Measurements from ENCODE around the gene FOXR1.

FOXR1 gene

DNA sequence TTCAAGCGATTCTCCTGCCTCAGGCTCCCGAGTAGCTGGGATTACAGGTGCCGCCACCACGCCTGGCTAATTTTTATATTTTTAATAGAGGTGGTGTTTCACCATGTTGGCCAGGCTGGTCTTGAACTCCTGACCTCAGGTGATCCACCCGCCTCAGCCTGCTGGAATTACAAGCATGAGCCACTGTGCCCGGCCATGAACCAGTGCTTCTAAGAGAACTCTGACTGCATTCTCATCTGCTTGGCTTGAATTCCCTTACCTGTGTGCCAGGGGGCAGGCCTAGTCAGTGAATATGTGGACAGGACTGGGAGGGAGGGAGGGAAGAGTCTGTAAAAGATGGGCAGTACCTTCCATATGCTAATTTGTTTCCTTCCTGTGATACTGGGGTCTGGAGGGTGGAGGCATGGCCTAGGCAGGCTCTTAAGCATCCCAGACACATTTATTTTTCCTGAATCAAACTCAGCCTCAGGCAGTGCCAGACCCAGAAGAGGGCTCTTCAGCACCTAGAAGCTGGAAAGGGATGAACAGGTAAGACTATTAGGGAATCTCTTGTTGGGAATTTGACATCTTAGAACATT, 40.0 kb downstream of the FOXR1 start:
- H3F3A ChIP-seq (ENCODE audit: control insufficient read depth, insufficient read depth): peaks cover 51% of the 10 kb centered on the region
- TF ChIP-seq CTCF (IDR thresholded peaks at IDR 0.05; ENCODE audit: low read depth, low read length, poor library complexity, severe bottlenecking) (no peak), EZH2phosphoT487 (IDR thresholded peaks at IDR 0.05; ENCODE audit: borderline replicate concordance, low read length) (no peak)

DNA sequence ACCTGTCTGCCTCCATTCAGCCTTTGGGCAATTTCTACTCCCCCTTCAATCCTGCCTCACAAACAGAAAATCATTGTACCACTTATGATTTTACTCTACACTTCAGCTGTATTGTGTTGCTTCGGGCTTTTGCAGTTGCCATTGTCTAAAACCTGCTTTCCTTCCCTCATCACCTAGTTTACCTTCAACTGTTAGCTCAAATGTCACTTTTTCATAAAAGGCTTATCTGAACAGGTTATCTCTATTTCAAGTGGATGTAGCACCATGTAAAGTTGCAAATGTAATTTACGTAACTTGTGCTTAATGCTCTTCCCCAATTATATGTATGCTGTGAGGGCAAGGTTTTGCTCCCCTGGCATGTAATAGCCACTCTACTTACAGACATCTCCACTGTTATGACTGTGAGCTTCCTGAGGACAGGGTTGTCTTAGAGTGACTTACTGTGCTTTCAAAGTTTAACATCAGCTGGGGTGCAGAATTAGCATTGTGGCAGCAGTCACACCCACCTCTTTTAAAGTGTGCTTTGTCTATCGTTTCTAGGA, 41.1 kb downstream of the FOXR1 start:
- no peak overlapping the region for H3K4me3 ChIP-seq (ENCODE audit: low read length)
- H3K79me2 ChIP-seq (ENCODE audit: control insufficient read depth, low read length): peaks cover 28% of the 10 kb centered on the region
- no peaks in the 10 kb centered on the region for H3K9me3 ChIP-seq (ENCODE audit: control insufficient read depth, insufficient read depth, low read length)
- peaks cover 6% of the 10 kb centered on the region; the same call in 1 of the 2 replicates for H4K20me1 ChIP-seq (ENCODE audit: control insufficient read depth, insufficient read depth, low read depth, low read length)
- no peaks in the 10 kb centered on the region for H3K27me3 ChIP-seq (ENCODE audit: control insufficient read depth, low read length)
- H3K4me2 ChIP-seq (ENCODE audit: low read length): no peak overlapping the region
- no peak overlapping the region for H3K27ac ChIP-seq (ENCODE audit: low read depth, low read length)
- peaks cover 62% of the 10 kb centered on the region for H3F3A ChIP-seq (ENCODE audit: control insufficient read depth, insufficient read depth)
- peaks cover 64% of the 10 kb centered on the region for H3K36me3 ChIP-seq (ENCODE audit: control insufficient read depth, low read length)
- TF ChIP-seq EZH2phosphoT487 (IDR thresholded peaks at IDR 0.05; ENCODE audit: borderline replicate concordance, low read length) (no peak), CTCF (IDR thresholded peaks at IDR 0.05; ENCODE audit: low read depth, low read length, poor library complexity, severe bottlenecking) (no peak)
- peaks cover 12% of the 10 kb centered on the region for H3K4me1 ChIP-seq (ENCODE audit: control insufficient read depth, low read length)
- H3K9me2 ChIP-seq (replicated peaks; ENCODE audit: control insufficient read depth, low read length): no peaks in the 10 kb centered on the region

More for the DNA sequence above, 40.0 kb downstream of the FOXR1 start:
- Histone ChIP-seq H4K20me1 (ENCODE audit: control insufficient read depth, insufficient read depth, low read depth, low read length) (peaks cover 3% of the 10 kb centered on the region; the same call in 1 of the 2 replicates), H3K27me3 (ENCODE audit: control insufficient read depth, low read length) (no peaks in the 10 kb centered on the region), H3K4me2 (ENCODE audit: low read length) (no peak overlapping the region), H3K9me3 (ENCODE audit: control insufficient read depth, insufficient read depth, low read length) (no peaks in the 10 kb centered on the region), H3K27ac (ENCODE audit: low read depth, low read length) (no peak overlapping the region), H3K9me2 (replicated peaks; ENCODE audit: control insufficient read depth, low read length) (no peaks in the 10 kb centered on the region), H3K4me1 (ENCODE audit: control insufficient read depth, low read length) (peaks cover 6% of the 10 kb centered on the region), H3K36me3 (ENCODE audit: control insufficient read depth, low read length) (peaks cover 55% of the 10 kb centered on the region), H3K79me2 (ENCODE audit: control insufficient read depth, low read length) (peaks cover 16% of the 10 kb centered on the region), H3K4me3 (ENCODE audit: low read length) (no peak overlapping the region)

DNA sequence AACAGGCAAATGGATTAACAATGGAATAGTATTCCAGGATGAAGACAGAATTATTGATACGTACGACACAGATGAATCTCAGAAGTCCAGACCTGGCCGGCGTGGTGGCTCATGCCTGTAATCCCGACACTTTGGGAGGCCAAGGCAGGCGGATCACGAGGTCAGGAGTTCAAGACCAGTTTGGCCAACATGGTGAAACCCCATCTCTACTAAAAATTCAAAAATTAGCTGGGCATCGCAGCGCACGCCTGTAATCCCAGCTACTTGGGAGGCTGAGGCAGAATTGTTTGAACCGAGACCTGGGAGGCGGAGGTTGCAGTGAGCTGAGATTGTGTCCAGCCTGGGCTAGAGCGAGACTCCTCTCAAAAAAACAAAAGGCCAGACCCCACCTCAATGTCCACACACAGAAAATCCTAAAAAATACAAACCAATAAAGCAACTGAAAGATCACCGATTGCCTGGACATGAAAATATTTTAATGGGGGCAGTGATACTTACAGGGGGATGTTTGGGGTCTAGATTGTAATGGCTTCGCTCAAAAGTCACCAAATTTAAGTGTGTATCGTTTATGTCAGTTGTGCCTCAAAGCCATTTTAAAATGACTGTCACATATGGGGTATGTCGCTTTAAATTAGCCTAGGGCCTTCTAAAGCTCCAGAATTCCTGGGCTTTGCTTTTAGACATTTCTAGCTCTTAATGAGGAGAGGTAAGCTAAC, 42.8 kb downstream of the FOXR1 start:
- Histone ChIP-seq H3K4me2 (ENCODE audit: low read length) (no peak overlapping the region), H3K36me3 (ENCODE audit: control insufficient read depth, low read length) (peaks cover 73% of the 10 kb centered on the region), H3K27me3 (ENCODE audit: control insufficient read depth, low read length) (peaks cover 3% of the 10 kb centered on the region; the same call in 1 of the 2 replicates), H3K4me1 (ENCODE audit: control insufficient read depth, low read length) (peaks cover 16% of the 10 kb centered on the region), H3K27ac (ENCODE audit: low read depth, low read length) (no peak overlapping the region), H3K79me2 (ENCODE audit: control insufficient read depth, low read length) (peaks cover 41% of the 10 kb centered on the region), H3K9me3 (ENCODE audit: control insufficient read depth, insufficient read depth, low read length) (no peaks in the 10 kb centered on the region), H3K4me3 (ENCODE audit: low read length) (no peak overlapping the region), H4K20me1 (ENCODE audit: control insufficient read depth, insufficient read depth, low read depth, low read length) (peaks cover 6% of the 10 kb centered on the region; the same call in 1 of the 2 replicates), H3K9me2 (replicated peaks; ENCODE audit: control insufficient read depth, low read length) (no peaks in the 10 kb centered on the region), H3F3A (ENCODE audit: control insufficient read depth, insufficient read depth) (peaks cover 64% of the 10 kb centered on the region)
- TF ChIP-seq EZH2phosphoT487 (IDR thresholded peaks at IDR 0.05; ENCODE audit: borderline replicate concordance, low read length) (no peak), CTCF (IDR thresholded peaks at IDR 0.05; ENCODE audit: low read depth, low read length, poor library complexity, severe bottlenecking) (no peak)
